ENCODE data around the gene PLA2G4E. TPM values are rescaled to one million over a fixed set of nuclear protein-coding genes. Genes with fewer than 3 reads are reported as not detected.

PLA2G4E gene
- total RNA-seq, 2 experiments from 2014 or later: not detected

DNA sequence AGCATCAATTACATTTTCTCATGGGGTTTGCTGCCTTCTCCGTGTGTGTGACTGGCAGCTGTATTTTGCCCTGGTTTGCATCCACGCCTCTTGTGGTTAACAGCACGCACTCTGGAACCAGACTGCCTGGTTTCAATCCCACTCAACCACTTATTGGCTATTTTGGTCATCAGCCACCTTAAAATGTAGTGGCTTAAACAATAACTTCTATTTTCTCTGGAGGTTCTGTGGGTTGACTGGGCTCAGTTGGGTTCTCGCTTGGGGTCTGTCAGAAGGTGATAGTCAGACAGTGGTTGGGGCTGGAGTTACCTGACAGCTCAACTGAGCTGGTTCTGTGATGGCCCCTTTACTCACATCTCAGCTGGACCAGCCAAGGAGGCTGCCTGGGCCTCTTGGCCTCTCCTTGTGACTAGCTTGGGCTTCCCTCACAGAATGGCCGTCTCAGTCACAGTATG is 85.2 kb downstream of the PLA2G4E start:
- intact Hi-C loops (cut with DNase I, micrococcal nuclease): loop anchor here (2.0 to 5.0 kb wide), 5 partner anchors 29 to 337 kb away; partner anchors contain the start of genes GANC (in 1 of the 2), JMJD7 (in 1 of the 2), SPTBN5 (in 1 of the 2) and TMEM87A (in 1 of the 2)
- peak in 2 of 14 experiments; percentile 32 to 55 for DNase-seq

DNA sequence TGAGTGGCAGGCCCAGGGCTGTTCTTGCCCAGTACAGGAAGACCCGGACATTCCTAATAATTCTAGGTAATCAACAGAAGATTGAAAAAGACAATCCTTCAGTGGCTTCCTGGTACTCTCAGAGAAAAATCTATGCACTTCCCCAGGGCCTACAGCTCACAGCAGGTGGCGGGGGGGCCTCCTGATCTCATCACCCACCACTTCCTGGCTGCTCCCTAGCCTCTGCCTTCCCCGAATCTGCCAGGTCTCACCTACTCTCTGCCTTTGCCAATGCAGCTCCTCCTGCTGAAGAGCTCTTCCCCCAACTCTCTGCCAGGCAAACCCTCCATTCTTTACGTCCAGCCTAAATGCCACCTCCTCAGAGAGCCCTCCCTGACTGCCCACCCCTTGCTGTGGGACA is 86.0 kb downstream of the PLA2G4E start:
- H3K9me3 Mint-ChIP-seq: no peaks in the 10 kb centered on the region
- peak overlapping the region; percentile 5 for H3K4me3 ChIP-seq (ENCODE audit: low read length)
- intact Hi-C loops (cut with DNase I, micrococcal nuclease): loop anchor here (2.0 to 5.0 kb wide), 3 partner anchors 28 to 337 kb away; partner anchors contain the start of genes GANC (in 1 of the 2) and TMEM87A (in 1 of the 2)
- no peaks in the 10 kb centered on the region for H3K36me3 ChIP-seq (ENCODE audit: insufficient read depth, low read length)
- H3K4me1 ChIP-seq (ENCODE audit: insufficient read depth, low read length): peaks cover 62% of the 10 kb centered on the region
- H3K27ac Mint-ChIP-seq: peak overlapping the region; percentile 89
- TF ChIP-seq, protein P1, sequence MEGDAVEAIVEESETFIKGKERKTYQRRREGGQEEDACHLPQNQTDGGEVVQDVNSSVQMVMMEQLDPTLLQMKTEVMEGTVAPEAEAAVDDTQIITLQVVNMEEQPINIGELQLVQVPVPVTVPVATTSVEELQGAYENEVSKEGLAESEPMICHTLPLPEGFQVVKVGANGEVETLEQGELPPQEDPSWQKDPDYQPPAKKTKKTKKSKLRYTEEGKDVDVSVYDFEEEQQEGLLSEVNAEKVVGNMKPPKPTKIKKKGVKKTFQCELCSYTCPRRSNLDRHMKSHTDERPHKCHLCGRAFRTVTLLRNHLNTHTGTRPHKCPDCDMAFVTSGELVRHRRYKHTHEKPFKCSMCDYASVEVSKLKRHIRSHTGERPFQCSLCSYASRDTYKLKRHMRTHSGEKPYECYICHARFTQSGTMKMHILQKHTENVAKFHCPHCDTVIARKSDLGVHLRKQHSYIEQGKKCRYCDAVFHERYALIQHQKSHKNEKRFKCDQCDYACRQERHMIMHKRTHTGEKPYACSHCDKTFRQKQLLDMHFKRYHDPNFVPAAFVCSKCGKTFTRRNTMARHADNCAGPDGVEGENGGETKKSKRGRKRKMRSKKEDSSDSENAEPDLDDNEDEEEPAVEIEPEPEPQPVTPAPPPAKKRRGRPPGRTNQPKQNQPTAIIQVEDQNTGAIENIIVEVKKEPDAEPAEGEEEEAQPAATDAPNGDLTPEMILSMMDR (IDR thresholded peaks at IDR 0.05): no peak
- H3K36me3 Mint-ChIP-seq (ENCODE audit: low read depth): no peaks in the 10 kb centered on the region
- no peaks in the 10 kb centered on the region for H3K27me3 Mint-ChIP-seq
- peak; percentile 59 to 90 (median 76) for DNase-seq
- peak overlapping the region; percentile 68 for H3K4me3 Mint-ChIP-seq
- peak overlapping the region; percentile 97 for H3K27ac ChIP-seq (ENCODE audit: low read depth in 1 of 2, low read length in 2 of 2)
- CTCF ChIA-PET: interaction anchor here (1.4 to 3.8 kb wide), 3 partner anchors 31 to 160 kb away, joined by 3 to 36 read pairs (median 4); partner anchors contain the start of gene MAPKBP1
- H3K4me1 Mint-ChIP-seq (ENCODE audit: low read depth): peaks cover 52% of the 10 kb centered on the region
- peak; percentile 71 for ATAC-seq (ENCODE audit: poor library complexity)
- no peaks in the 10 kb centered on the region for H3K27me3 ChIP-seq (ENCODE audit: control insufficient read depth in 1 of 2, insufficient read depth in 2 of 2, low read length in 2 of 2)
- H3K9me3 ChIP-seq (ENCODE audit: control insufficient read depth in 1 of 2, insufficient read depth in 1 of 2, low read length in 2 of 2): peaks cover 0 to 3% of the 10 kb centered on the region in 2 experiments
- POLR2A ChIA-PET: interaction anchor here (0.9 to 8.9 kb wide), 7 partner anchors 9 to 440 kb away, joined by 3 to 209 read pairs (median 5); partner anchors contain the start of genes EHD4, MAPKBP1 and MGA

More for the DNA sequence above, 85.2 kb downstream of the PLA2G4E start:
- peaks cover 0 to 3% of the 10 kb centered on the region in 2 experiments for H3K9me3 ChIP-seq (ENCODE audit: control insufficient read depth in 1 of 2, insufficient read depth in 1 of 2, low read length in 2 of 2)
- H3K4me3 ChIP-seq (ENCODE audit: low read length): no peak overlapping the region
- TF ChIP-seq, protein P1 (IDR thresholded peaks at IDR 0.05): no peak
- H3K4me1 ChIP-seq (ENCODE audit: insufficient read depth, low read length): peaks cover 65% of the 10 kb centered on the region
- peak overlapping the region; percentile 89 for H3K27ac Mint-ChIP-seq
- no peak for ATAC-seq (ENCODE audit: poor library complexity)
- H3K4me1 Mint-ChIP-seq (ENCODE audit: low read depth): peaks cover 56% of the 10 kb centered on the region
- ChIA-PET POLR2A (interaction anchor here (1.4 to 8.9 kb wide), 6 partner anchors 10 to 162 kb away, joined by 3 to 209 read pairs (median 18); partner anchors contain the start of genes EHD4 and MAPKBP1), CTCF (interaction anchor here (1.3 to 3.9 kb wide), 5 partner anchors 10 to 41 kb away, joined by 3 to 42 read pairs (median 11); partner anchors contain the start of gene EHD4)
- peaks cover 4% of the 10 kb centered on the region for H3K36me3 Mint-ChIP-seq (ENCODE audit: low read depth)
- H3K9me3 Mint-ChIP-seq: no peaks in the 10 kb centered on the region
- no peaks in the 10 kb centered on the region for H3K27me3 Mint-ChIP-seq
- H3K27ac ChIP-seq (ENCODE audit: low read depth in 1 of 2, low read length in 2 of 2): peak overlapping the region; percentile 97
- no peaks in the 10 kb centered on the region for H3K27me3 ChIP-seq (ENCODE audit: control insufficient read depth in 1 of 2, insufficient read depth in 2 of 2, low read length in 2 of 2)
- H3K4me3 Mint-ChIP-seq: peak overlapping the region; percentile 68
- H3K36me3 ChIP-seq (ENCODE audit: insufficient read depth, low read length): peaks cover 6% of the 10 kb centered on the region

DNA sequence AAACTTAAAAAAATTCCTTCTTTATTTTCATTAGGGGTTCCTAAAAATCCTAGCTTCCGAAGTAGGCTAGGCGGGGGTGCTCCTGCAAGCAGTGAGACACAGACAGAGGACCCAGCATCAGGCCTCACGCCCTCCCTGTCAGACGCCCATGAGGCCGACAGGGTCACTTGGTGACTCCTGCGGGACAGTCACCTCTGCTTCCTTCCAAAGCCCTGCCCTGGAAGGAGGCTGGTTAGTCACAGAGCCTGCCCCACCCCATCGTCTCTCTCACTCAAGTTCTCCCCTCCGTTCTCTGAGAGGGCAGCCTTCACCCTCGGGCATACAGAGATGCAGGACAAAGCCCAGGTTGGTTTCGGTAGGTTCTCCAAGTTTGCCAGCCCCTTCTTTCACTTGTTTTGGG is 87.1 kb downstream of the PLA2G4E start:
- TF ChIP-seq, protein P1 (IDR thresholded peaks at IDR 0.05): no peak

More for the DNA sequence above, 87.1 kb downstream of the PLA2G4E start:
- H3K4me1 ChIP-seq (ENCODE audit: insufficient read depth, low read length): peaks cover 61% of the 10 kb centered on the region
- Mint-ChIP-seq H3K36me3 (ENCODE audit: low read depth) (no peaks in the 10 kb centered on the region), H3K27ac (peak overlapping the region; percentile 89), H3K9me3 (no peaks in the 10 kb centered on the region), H3K27me3 (no peaks in the 10 kb centered on the region), H3K4me3 (no peak overlapping the region), H3K4me1 (ENCODE audit: low read depth) (peaks cover 49% of the 10 kb centered on the region)
- no peaks in the 10 kb centered on the region for H3K27me3 ChIP-seq (ENCODE audit: control insufficient read depth in 1 of 2, insufficient read depth in 2 of 2, low read length in 2 of 2)
- H3K4me3 ChIP-seq (ENCODE audit: low read length): no peak overlapping the region
- ChIA-PET POLR2A (interaction anchor here (1.4 to 8.9 kb wide), 4 partner anchors 8 to 273 kb away, joined by 4 to 209 read pairs (median 14); partner anchors contain the start of genes EHD4 and MGA), CTCF (interaction anchor here (1.4 to 1.6 kb wide), 2 partner anchors 29 to 159 kb away, joined by 4 read pairs; partner anchors contain the start of gene MAPKBP1)
- ATAC-seq (ENCODE audit: poor library complexity): no peak
- H3K36me3 ChIP-seq (ENCODE audit: insufficient read depth, low read length): no peaks in the 10 kb centered on the region
- H3K9me3 ChIP-seq (ENCODE audit: control insufficient read depth in 1 of 2, insufficient read depth in 1 of 2, low read length in 2 of 2): peaks cover 0 to 3% of the 10 kb centered on the region in 2 experiments
- H3K27ac ChIP-seq (ENCODE audit: low read depth in 1 of 2, low read length in 2 of 2): peak overlapping the region; percentile 97
- DNase-seq: peak in 3 of 14 experiments; percentile 31 to 56 (median 31)
- intact Hi-C loops (cut with DNase I, micrococcal nuclease): loop anchor here in 1 of 2 experiments (2.0 kb wide), 1 partner anchor 27 kb away; no protein-coding TSS in a partner anchor

Measured in CD4-positive, alpha-beta T cell (primary cell).